ENCODE measurements around the gene UBR4. TPM values are rescaled to one million over a fixed set of nuclear protein-coding genes. Genes with fewer than 3 reads are reported as not detected.
A peak's percentile ranks its signal among the peaks of the same experiment; 100 is the strongest.

UBR4 gene
- total RNA-seq, 1 experiment from 2014 or later = 74.7 TPM

DNA sequence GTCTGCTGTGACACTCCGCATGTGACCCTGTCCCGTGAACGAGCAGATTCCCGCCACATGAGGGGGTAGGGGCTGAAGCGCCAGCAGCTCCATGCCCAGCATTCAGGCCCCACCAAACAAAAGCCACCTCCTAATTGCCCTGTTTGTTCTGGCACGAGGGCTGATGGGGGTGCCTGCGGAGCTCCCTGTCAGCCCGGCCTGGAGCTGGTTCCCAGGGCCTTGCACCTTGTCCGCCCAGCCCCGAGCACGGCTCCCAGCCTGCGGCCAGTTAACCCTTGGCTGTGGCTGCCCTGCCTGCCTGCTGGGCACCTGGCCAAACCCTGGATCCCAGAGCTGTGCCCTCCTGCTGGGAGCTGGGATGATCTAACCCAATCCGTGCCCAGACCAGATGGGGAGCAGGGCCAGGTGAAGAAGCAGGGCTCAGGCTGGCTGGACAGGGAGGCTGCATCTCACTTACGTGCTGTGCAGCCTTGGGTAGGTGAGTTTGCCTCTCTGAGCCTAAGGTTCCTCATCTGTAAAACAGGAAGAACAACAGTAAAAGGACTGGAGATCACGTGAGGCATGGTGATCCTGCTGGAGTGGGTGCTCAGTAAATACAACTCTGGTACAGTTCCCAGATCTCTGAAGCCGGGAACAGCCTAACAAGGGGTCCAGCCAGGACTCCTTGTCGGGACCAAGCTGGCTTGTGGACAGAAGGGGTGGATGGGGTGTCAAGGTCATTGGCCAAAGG lies 142.7 kb downstream of the UBR4 start:
- in situ Hi-C loops (cut with HindIII; ENCODE audit: low sequenced_read_pairs) = no loop called here
- peak; percentile 43 for DNase-seq (ENCODE audit: low spot score)

DNA sequence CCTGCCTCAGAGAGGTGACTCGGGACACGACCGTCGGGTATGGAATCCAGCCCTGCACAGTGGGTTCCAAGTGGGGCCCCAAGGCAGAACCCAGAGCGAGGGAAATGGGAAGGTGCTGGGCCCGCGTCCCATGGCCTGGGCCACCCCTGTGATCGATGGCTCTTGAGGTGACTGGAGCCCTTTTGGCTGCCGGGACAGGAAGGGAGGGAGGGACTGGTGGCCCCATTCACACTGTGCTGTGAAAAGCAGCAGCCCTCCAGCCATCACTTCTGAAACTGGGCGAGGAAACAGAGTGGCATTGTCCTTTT lies 143.2 kb downstream of the UBR4 start:
- in situ Hi-C loops (cut with HindIII; ENCODE audit: low sequenced_read_pairs) = no loop called here

GRCh38 chr1:19066248-19066873 lies 143.7 kb downstream of the UBR4 start:
- DNase-seq (ENCODE audit: low spot score) = no peak
- in situ Hi-C loops (cut with HindIII; ENCODE audit: low sequenced_read_pairs) = no loop called here

More for the DNA sequence above, 143.2 kb downstream of the UBR4 start:
- DNase-seq (ENCODE audit: low spot score) = no peak

GRCh38 chr1:19065526-19066247 lies 144.4 kb downstream of the UBR4 start:
- no peak for DNase-seq (ENCODE audit: low spot score)
- in situ Hi-C loops (cut with HindIII; ENCODE audit: low sequenced_read_pairs) = no loop called here

DNA sequence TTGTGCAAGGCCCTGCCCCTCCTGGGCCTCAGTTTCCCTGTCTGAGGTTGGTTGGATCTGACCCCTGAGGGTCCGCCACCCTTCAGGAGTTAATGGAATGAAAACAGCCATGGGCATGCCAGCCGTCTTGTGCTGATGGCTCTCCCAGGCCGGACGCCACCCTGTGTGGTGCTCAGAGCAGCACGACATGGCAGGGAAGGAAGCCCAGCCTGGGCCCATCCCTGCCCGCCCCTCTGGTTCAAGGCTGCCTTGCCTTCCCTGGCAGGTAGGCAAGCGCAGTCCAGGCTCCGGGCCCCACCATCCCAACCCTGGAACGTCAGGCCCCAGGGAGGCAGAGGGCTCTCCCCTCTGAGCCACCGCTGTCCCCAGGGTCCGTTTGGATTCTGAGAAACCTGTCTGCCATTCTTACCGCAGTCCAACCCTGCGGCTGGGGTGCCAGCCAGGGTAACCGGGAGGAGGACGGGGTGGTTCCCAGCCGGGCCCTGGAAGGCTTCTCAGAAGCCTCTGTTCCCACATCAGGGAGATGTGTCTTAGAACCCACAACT lies 145.1 kb downstream of the UBR4 start:
- no peak for DNase-seq (ENCODE audit: low spot score)
- in situ Hi-C loops (cut with HindIII; ENCODE audit: low sequenced_read_pairs) = no loop called here

- in situ Hi-C loops (cut with HindIII; ENCODE audit: low sequenced_read_pairs) = no loop called here
- no peak for DNase-seq (ENCODE audit: low spot score)
These were observed 146.9 kb downstream of the UBR4 start for GRCh38 chr1:19063122-19063521.

DNA sequence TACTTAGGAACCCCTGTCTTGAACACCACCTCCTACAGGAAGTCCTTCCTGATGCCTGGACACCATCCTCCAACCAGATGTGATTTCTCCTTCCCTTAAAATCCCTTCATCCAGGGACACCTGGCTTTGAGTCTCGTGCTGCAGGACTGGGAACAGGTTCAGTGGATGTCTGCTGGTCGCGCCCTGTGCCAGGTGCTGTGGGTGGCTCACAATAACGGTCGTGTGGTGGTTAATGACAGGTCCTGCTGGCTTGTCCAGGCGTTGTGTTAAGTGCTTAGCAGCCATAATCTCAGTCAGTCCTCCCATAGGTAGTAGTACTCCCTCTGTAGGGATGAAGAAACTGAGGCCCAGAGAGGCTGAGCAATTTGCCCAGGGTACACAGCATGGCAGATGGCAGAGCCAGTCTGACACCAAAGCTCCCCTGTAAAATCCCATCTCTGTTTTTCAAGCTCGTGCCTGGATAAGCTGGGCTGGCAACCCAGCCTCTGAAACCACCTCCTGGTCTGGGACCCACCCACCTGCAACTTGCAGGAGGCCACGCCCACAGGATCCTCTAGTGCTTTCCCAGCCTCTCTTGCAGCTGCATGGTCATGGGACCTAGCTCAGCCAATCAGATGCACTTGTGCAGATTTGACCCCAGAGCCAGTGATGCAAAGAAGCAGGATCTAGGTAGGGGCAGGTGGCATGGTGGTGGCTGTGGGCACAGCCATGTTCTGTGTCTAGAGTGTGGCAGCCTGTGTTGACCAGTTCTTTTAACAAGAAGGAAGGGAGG lies 147.6 kb downstream of the UBR4 start:
- no peak for DNase-seq (ENCODE audit: low spot score)
- in situ Hi-C loops (cut with HindIII; ENCODE audit: low sequenced_read_pairs) = no loop called here

DNA sequence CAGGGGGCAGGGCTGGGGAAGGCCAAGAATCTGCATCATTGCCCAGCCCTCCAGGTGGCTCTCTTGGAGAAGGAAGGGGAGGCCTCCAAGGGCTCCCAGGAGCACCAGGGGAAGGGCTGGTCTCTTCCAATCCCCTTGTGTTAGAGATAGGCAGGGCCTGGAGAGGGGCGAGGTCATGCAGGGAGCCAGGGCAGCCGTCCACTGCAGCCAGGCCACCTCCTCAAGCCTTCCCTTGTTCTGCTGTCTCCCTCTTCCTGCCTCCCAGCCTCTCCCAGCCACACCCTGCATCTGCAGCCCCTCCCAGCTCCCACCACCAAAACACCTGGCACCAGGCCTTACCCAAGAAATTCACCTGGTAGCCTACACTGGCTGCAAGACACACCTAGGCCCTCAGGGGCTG lies 148.3 kb downstream of the UBR4 start:
- in situ Hi-C loops (cut with HindIII; ENCODE audit: low sequenced_read_pairs) = no loop called here
- DNase-seq (ENCODE audit: low spot score) = no peak

DNA sequence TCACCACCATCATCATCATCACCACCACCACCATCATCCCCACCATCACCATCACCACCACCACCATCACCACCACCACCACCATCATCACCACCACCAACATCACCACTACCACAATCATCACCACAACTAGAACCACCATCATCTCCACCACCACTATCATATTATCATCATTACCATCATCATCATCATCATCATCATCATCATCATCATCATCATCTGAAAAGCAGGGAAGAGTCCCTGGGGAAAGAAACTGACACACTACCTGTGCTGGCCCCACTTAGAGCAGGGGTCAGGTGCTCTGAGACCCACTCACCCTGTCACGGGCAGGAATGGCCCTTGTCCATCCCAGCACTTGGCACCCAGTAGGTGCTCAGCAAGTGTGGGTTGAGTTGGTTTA lies 148.7 kb downstream of the UBR4 start:
- in situ Hi-C loops (cut with HindIII; ENCODE audit: low sequenced_read_pairs) = no loop called here
- DNase-seq (ENCODE audit: low spot score) = no peak

DNA sequence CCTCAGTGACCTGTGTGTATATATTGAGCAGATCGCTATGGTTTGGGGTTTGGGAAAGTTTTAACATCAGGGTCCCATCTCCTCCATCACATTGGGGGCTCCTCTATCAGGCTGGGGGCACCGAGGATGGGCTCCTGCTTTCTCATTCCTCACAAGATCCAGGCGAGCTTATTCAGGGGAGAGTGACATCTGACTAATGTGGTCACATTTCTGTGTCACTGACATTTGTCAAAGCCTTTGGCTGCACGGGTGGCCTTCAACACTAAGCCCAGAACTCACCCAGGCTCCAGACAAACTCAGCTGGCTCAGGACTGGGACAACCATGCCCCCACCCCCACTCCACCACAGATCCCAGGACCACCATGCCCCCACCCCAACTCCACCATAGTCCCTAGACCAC lies 150.3 kb downstream of the UBR4 start:
- no peak for DNase-seq (ENCODE audit: low spot score)
- in situ Hi-C loops (cut with HindIII; ENCODE audit: low sequenced_read_pairs) = no loop called here

DNA sequence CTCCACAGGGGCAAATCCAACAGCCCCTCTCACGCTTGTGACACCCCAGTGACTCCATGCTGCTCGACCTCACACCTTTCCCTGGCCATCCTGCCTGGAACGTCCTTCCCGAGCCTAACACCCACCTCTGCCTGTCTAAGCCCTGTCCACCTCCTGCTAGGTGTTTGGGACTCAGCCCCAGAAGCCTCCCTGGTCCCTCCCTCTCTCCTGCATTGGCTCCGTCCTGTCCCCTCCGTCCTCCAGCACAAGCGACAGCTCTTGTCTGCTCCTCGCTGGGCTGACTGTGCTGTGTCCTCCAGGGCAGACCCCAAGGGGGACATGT lies 151.6 kb downstream of the UBR4 start:
- DNase-seq (ENCODE audit: low spot score) = no peak
- in situ Hi-C loops (cut with HindIII; ENCODE audit: low sequenced_read_pairs) = no loop called here

DNA sequence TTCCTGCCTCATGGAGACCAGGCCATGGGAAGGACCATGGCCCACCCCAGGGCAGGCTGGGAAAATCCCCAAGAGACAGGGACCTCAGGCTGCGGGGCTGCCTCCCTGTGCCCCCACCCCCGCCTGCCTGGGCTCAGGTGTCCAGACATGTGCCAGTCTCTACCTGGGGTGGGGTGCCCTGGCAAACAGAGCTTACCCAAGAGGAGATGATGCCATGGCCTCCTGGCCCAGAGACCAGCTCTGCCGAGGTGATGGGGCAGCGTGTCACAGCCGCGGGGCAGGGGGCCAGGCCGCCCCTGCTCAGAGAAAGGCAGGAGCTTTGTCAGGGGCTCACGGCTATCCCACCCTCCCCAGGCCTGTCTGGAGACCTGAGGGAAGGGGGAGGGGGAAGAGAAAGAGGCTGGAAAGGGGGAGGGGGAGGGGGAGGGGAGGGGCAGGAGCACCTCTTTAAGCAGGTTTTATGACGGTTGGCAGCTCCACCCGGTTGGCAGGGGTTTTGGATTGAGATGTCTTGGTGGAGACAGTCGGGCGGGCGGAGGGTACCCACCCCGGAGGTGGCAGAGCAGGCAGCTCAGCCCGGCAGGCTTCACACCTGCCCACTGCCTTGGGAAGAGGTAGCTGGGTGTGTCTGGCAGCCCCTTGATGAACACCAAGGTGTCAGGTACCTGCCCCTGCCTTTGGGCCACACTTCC lies 152.1 kb downstream of the UBR4 start:
- in situ Hi-C loops (cut with HindIII; ENCODE audit: low sequenced_read_pairs) = no loop called here
- no peak for DNase-seq (ENCODE audit: low spot score)

GRCh38 chr1:19057182-19057779 lies 152.8 kb downstream of the UBR4 start:
- in situ Hi-C loops (cut with HindIII; ENCODE audit: low sequenced_read_pairs) = no loop called here
- no peak for DNase-seq (ENCODE audit: low spot score)

DNA sequence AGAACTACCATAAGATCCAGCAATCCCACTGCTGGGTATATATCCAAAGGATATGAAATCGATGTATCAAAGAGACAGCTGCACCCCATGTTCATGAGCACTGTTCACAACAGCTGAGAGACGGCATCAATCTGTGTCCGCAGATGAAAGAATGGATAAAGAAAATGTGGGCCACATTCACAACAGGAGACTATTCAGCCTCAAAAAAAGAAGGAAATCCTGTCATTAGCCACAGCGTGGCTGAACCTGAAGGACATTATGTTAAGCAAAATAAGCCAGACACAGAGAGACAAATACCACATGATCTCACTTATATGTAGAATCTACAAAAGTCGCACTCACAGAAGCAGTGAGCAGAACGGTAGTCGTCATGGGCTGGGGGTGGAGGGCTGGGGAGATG lies 154.4 kb downstream of the UBR4 start:
- no peak for DNase-seq (ENCODE audit: low spot score)
- in situ Hi-C loops (cut with HindIII; ENCODE audit: low sequenced_read_pairs) = no loop called here

- in situ Hi-C loops (cut with HindIII; ENCODE audit: low sequenced_read_pairs) = no loop called here
- DNase-seq (ENCODE audit: low spot score) = no peak
These were observed 155.1 kb downstream of the UBR4 start for GRCh38 chr1:19055001-19055400.

DNA sequence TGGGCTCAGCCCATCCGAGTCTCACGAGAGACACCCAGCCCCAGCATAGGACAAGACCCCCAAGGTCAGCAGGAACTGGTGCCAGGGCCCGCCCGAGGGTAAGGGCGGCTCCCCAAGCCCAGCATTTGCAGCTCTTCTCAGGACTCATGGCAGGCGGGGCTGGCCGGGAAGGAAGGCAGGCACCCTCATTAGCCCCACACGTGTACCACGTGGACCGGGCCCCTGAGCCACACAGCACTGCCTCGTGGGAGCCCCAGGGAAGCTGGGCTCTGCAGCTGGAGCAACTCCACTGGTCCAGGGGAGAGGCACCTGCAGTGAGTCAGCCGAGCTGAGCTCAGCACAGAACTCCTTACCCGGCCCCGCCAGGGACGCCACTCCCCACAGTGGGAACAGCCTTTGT lies 155.8 kb downstream of the UBR4 start:
- no peak for DNase-seq (ENCODE audit: low spot score)
- in situ Hi-C loops (cut with HindIII; ENCODE audit: low sequenced_read_pairs) = no loop called here

DNA sequence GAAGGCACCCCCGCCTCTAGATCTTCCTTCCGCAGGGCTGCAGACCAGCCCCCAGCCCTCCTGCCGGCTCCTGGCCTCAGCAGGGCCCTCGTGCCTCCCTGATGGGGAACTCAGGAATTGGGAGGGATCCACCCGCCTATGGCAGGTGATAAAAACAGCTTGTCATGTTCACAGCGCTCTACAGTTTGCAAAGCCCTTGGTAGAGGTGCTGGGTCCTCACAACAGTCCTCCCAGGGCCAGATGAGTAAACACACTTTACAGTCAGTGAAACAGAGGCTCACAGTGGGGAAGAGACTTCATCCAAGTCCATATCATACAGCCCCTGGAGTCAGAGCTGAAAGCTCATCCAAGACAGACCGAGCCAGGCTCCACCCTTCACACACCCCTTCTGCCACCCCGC lies 156.6 kb downstream of the UBR4 start:
- no peak for DNase-seq (ENCODE audit: low spot score)
- in situ Hi-C loops (cut with HindIII; ENCODE audit: low sequenced_read_pairs) = no loop called here

DNA sequence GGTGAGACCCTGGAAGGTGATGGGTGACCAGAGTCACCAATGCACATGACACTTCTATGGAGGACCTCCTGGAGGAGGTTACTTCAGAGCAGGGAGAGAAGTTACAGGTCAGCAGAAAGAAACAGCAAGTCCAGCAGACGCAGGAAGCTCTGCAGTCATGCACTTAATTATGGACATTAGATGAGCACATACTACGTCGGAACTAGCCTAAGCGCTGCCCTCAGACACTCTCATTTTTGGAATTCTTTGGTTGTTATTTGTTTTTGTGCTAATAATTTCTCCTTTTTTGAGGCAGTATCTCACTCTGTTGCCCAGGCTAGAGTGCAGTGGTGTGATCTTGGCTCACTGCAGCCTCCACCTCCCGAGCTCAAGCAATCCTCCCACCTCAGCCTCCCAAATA lies 160.3 kb downstream of the UBR4 start:
- no peak for DNase-seq (ENCODE audit: low spot score)
- in situ Hi-C loops (cut with HindIII; ENCODE audit: low sequenced_read_pairs) = no loop called here
